IMR-90 (cell line): Measurements from ENCODE around the gene MRC2. TPM values are rescaled to one million over a fixed set of nuclear protein-coding genes. Genes with fewer than 3 reads are reported as not detected.

Experiments used
- ATAC-seq: fragments of 200-7000 bp; cut with Tn5 transposase; 2 replicates; pipeline ENCODE4 v1.9.1; 2020; ENCODE audit warnings: low read depth, mild to moderate bottlenecking, moderate library complexity
- BruUV-seq: library from RNA; stranded (reverse); fragments of 400-500 nt; replicated peaks from 2 replicates; lab custom pipeline; 2021; lab: Mats Ljungman, UMichigan
- CTCF ChIA-PET: fragments of 300-600 bp; formaldehyde crosslinking; extraction: SDS; loops from one replicate; lab custom pipeline; 2021; ENCODE audit warnings: antibody characterized with exemption; lab: Yijun Ruan, JAX
- POLR2A ChIA-PET: fragments of 300-600 bp; sonication (Branson Sonifier 250); formaldehyde crosslinking; loops from one replicate; lab custom pipeline; 2022; ENCODE audit warnings: antibody characterized with exemption; ENCODE audit not compliant: unreplicated experiment; lab: Charles Lee
- DNase-seq: peaks from one replicate; pipeline ENCODE4 v3.0.0; 2013
- H2AFZ ChIP-seq: replicated peaks from 2 replicates; pipeline ENCODE3; 2013; ENCODE audit warnings: low read length, mild to moderate bottlenecking; ENCODE audit not compliant: poor library complexity
- H2AK5ac ChIP-seq: 2 replicates; pipeline ENCODE4 v1.6.1; 2013; ENCODE audit warnings: low read depth, low read length, inconsistent platforms
- H2AK9ac ChIP-seq: replicated peaks from 2 replicates; pipeline ENCODE3; 2013; ENCODE audit warnings: mild to moderate bottlenecking, low read depth, low read length, moderate library complexity; ENCODE audit not compliant: poor library complexity
- H2BK120ac ChIP-seq: 2 replicates; pipeline ENCODE4 v1.6.1; 2013; ENCODE audit warnings: low read depth, low read length, inconsistent platforms
- H2BK15ac ChIP-seq: 3 replicates; pipeline ENCODE4 v1.6.1; 2013; ENCODE audit warnings: low read depth, low read length, inconsistent platforms
- H2BK20ac ChIP-seq: 2 replicates; pipeline ENCODE4 v1.6.1; 2013; ENCODE audit warnings: low read depth, mild to moderate bottlenecking, inconsistent platforms, low read length, moderate library complexity
- H2BK5ac ChIP-seq: 2 replicates; pipeline ENCODE4 v1.6.1; 2013; ENCODE audit warnings: mild to moderate bottlenecking, low read depth, low read length, inconsistent platforms; ENCODE audit not compliant: poor library complexity, severe bottlenecking
- H3K14ac ChIP-seq: replicated peaks from 2 replicates; pipeline ENCODE4 v1.6.1; 2013; ENCODE audit warnings: low read depth, low read length, inconsistent platforms
- H3K18ac ChIP-seq: 2 replicates; pipeline ENCODE4 v1.6.1; 2013; ENCODE audit warnings: low read depth, low read length, control low read depth
- H3K23ac ChIP-seq: 2 replicates; pipeline ENCODE4 v1.6.1; 2013; ENCODE audit warnings: low read depth, low read length, inconsistent platforms
- H3K27ac ChIP-seq: 2 replicates; pipeline ENCODE4 v1.5.1; 2013; ENCODE audit warnings: mild to moderate bottlenecking, control low read depth, low read length; ENCODE audit not compliant: insufficient read depth
- H3K27me3 ChIP-seq: 2 replicates; pipeline ENCODE4 v1.6.1; 2013; ENCODE audit warnings: low read length; ENCODE audit not compliant: control insufficient read depth, insufficient read depth
- H3K36me3 ChIP-seq: 2 replicates; pipeline ENCODE4 v1.6.1; 2013; ENCODE audit warnings: low read length, mixed read lengths; ENCODE audit not compliant: control insufficient read depth, insufficient read depth
- H3K4ac ChIP-seq: 2 replicates; pipeline ENCODE4 v1.6.1; 2013; ENCODE audit warnings: low read depth, low read length, inconsistent platforms
- H3K4me1 ChIP-seq: 2 replicates; pipeline ENCODE4 v1.6.1; 2013; ENCODE audit warnings: low read length, mixed read lengths; ENCODE audit not compliant: control insufficient read depth, insufficient read depth
- H3K4me2 ChIP-seq: 2 replicates; pipeline ENCODE4 v1.6.1; 2013; ENCODE audit warnings: low read depth, mild to moderate bottlenecking, control low read depth, low read length, moderate library complexity
- H3K4me3 ChIP-seq: 2 replicates; pipeline ENCODE4 v1.5.1; 2013; ENCODE audit warnings: low read depth, mild to moderate bottlenecking, control low read depth, low read length, moderate library complexity; ENCODE audit not compliant: insufficient read depth
- H3K56ac ChIP-seq: 2 replicates; pipeline ENCODE4 v1.6.1; 2013; ENCODE audit warnings: low read length, inconsistent platforms; ENCODE audit not compliant: insufficient read depth; ENCODE audit errors: extremely low read depth
- H3K79me1 ChIP-seq, 2 experiments: 2 replicates each; pipeline ENCODE4 v1.6.1; 2013; ENCODE audit warnings: low read length in 2 of 2, inconsistent platforms in 1 of 2, low read depth in 1 of 2
- H3K9ac ChIP-seq: 2 replicates; pipeline ENCODE4 v1.6.1; 2013; ENCODE audit warnings: low read depth, low read length, control low read depth
- H3K9me1 ChIP-seq: 2 replicates; pipeline ENCODE4 v1.6.1; 2013; ENCODE audit warnings: low read length, inconsistent platforms; ENCODE audit not compliant: insufficient read depth
- H3K9me3 ChIP-seq: 2 replicates; pipeline ENCODE4 v1.6.1; 2013; ENCODE audit warnings: low read length; ENCODE audit not compliant: control insufficient read depth, insufficient read depth
- H4K20me1 ChIP-seq: 2 replicates; pipeline ENCODE4 v1.6.1; 2013; ENCODE audit warnings: low read length, inconsistent platforms; ENCODE audit not compliant: insufficient read depth
- H4K5ac ChIP-seq: 2 replicates; pipeline ENCODE4 v1.6.1; 2013; ENCODE audit warnings: mild to moderate bottlenecking, low read depth, low read length, control low read depth
- H4K8ac ChIP-seq, 2 experiments: 2 replicates each; pipeline ENCODE4 v1.6.1; 2013; ENCODE audit warnings: low read depth in 2 of 2, low read length in 2 of 2, control low read depth in 1 of 2, inconsistent platforms in 1 of 2
- H4K91ac ChIP-seq: 2 replicates; pipeline ENCODE4 v1.6.1; 2013; ENCODE audit warnings: low read depth, low read length, inconsistent platforms; ENCODE audit not compliant: insufficient read depth
- CHD1 ChIP-seq: IDR thresholded peaks from 2 replicates; pipeline ENCODE4 v1.6.1; 2012; ENCODE audit warnings: low read depth, low read length, improper control_type of control experiment
- POLR2A ChIP-seq: IDR thresholded peaks from 2 replicates; pipeline ENCODE4 v1.6.1; 2012; ENCODE audit warnings: mild to moderate bottlenecking, low read depth, low read length
- RAD21 ChIP-seq: IDR thresholded peaks from 2 replicates; pipeline ENCODE4 v1.6.1; 2012; ENCODE audit warnings: low read length, improper control_type of control experiment
- WGBS, 2 experiments: methylation state at CpG; one replicate each; pipeline versions ENCODE4 v1.1.5 to v1.1.7; 2013; ENCODE audit warnings: missing lambda C conversion rate in 2 of 2; ENCODE audit not compliant: insufficient read length in 1 of 2; ENCODE audit errors: extremely low coverage in 2 of 2; 5-methylcytosine and 5-hydroxymethylcytosine counted together
- dilution Hi-C: fragments of 300-500 bp; cut with HindIII; formaldehyde crosslinking; loops from one replicate; pipeline ENCODE4 v1.14.3; 2018; ENCODE audit warnings: low sequenced_read_pairs; ENCODE audit not compliant: unreplicated experiment
- in situ Hi-C: fragments of 300-500 bp; cut with MboI; formaldehyde crosslinking; loops from 3 replicates; pipeline ENCODE4 v1.14.3; 2019; ENCODE audit warnings: low sequenced_read_pairs, inconsistent platforms, mixed read lengths
- intact Hi-C: fragments of 100-400 bp; cut with micrococcal nuclease; formaldehyde crosslinking; loops from 2 replicates; pipeline ENCODE4 v1.10.0; 2022
- polyA plus RNA-seq, 3 experiments: library from polyadenylated mRNA; depleted of rRNA; stranded (reverse); fragments of >200 nt; gene quantifications; 2 replicates each; pipeline ENCODE4 v1.2.3, GENCODE V29; 2012; ENCODE audit warnings: low replicate concordance in 1 of 3
- total RNA-seq: library from RNA; depleted of rRNA; stranded (reverse); fragments of >200 nt; gene quantifications from 2 replicates; pipeline ENCODE4 v1.2.3, GENCODE V29; 2012

The MRC2 gene
- total and polyA plus RNA-seq, 2 of the 4 experiments (the other 2 are of a cell fraction): 39.3 to 137 TPM

GRCh38 chr17:62705778-62706597 is 78.5 kb downstream of the MRC2 start:
- H3K9ac ChIP-seq: peak overlapping the region; percentile 64
- peak overlapping the region; percentile 59 for H3K27ac ChIP-seq
- 0 out of 2 replicates have a peak, but pooled peaks cover 7% of the 10 kb centered on the region for H3K9me1 ChIP-seq
- H4K20me1 ChIP-seq: no peaks in the 10 kb centered on the region
- H3K23ac ChIP-seq: peak overlapping the region; percentile 75
- H3K36me3 ChIP-seq: no peaks in the 10 kb centered on the region
- peak overlapping the region; percentile 81; the same call in 1 of the 2 replicates for H3K4me3 ChIP-seq
- peak overlapping the region; percentile 75 for H3K4me2 ChIP-seq
- peak overlapping the region; percentile 13; the same call in 1 of the 2 replicates for H3K56ac ChIP-seq
- 24% methylated on average over 7 of the region's 14 CpGs; no CpG with 5 or more reads in 1 of the 2 experiments for WGBS, 2 experiments
- H2BK15ac ChIP-seq: peak overlapping the region; percentile 86; the same call in 2 of the 3 replicates
- no peak for ATAC-seq
- H2AK9ac ChIP-seq: peak overlapping the region; percentile 80
- H3K4me1 ChIP-seq: peaks cover 21% of the 10 kb centered on the region
- 0 out of 2 replicates have a peak, but pooled peaks have one; percentile 5 for TF ChIP-seq RAD21
- TF ChIP-seq CHD1: no peak
- peak; percentile 37; the same call in 1 of the 2 replicates for TF ChIP-seq POLR2A
- ChIA-PET CTCF (no interaction called here), POLR2A (no interaction called here)
- in situ Hi-C loops (loop anchor here (5.0 kb wide), 1 partner anchor 261 kb away; the partner anchor contains the start of gene TANC2), intact Hi-C loops (loop anchor here (1.0 to 2.0 kb wide), 3 partner anchors 85 to 700 kb away; no protein-coding TSS in a partner anchor), dilution Hi-C loops (no loop called here)
- H3K4ac ChIP-seq: peak overlapping the region; percentile 89
- H3K18ac ChIP-seq: peak overlapping the region; percentile 15
- H2BK20ac ChIP-seq: peak overlapping the region; percentile 85
- peaks cover 7% of the 10 kb centered on the region for H3K9me3 ChIP-seq
- H3K79me1 ChIP-seq: peaks cover 11 to 32% of the 10 kb centered on the region in 2 experiments; a peak in 3 of 4 replicates
- peak overlapping the region; percentile 87 for H2AK5ac ChIP-seq
- no peaks in the 10 kb centered on the region for H3K27me3 ChIP-seq
- H2BK5ac ChIP-seq: peak overlapping the region; percentile 30
- H3K14ac ChIP-seq: peak overlapping the region; percentile 91
- peak overlapping the region; percentile 58 for H4K5ac ChIP-seq
- H4K8ac ChIP-seq: peak overlapping the region; percentile 82 to 87
- no TSS peak for BruUV-seq
- peak overlapping the region; percentile 55 for H2AFZ ChIP-seq
- peak; percentile 47 for DNase-seq
- H4K91ac ChIP-seq: peak overlapping the region; percentile 88
- peak overlapping the region; percentile 88 for H2BK120ac ChIP-seq
